ENCODE measurements around the gene TSC22D2.

GRCh38 chr3:150483226-150483625 is 75.1 kb downstream of the TSC22D2 start:
- TF ChIP-seq CTCF (IDR thresholded peaks at IDR 0.05; ENCODE audit: insufficient read depth, low read length, poor library complexity, severe bottlenecking) (no peak), EZH2phosphoT487 (conservative IDR thresholded peaks at IDR 0.05; ENCODE audit: low read length) (no peak)
